ENCODE results near the gene AMPD2.

AMPD2 gene

DNA sequence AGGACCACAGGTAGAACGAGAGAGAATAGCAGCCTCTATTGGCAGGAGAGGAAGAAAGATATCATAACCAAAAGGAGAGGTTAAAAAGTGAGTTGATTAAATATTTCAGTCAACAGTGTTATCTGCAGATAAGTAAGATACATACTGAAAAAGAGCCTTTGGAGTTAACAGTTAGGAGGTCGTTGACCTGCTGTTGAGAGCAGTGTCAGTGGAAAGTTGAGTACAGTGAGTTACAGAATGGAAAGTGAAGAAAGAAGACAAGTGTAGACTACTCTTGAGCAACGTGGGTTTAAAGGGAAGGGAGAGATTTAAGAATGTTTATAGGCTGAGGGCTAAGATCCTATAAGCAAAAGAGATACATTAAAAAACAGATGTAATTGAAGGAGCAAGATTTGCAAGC lies 30.5 kb upstream of the AMPD2 start:
- Histone ChIP-seq H2BK120ac (ENCODE audit: insufficient read depth, low read length, poor library complexity) (no peak overlapping the region), H3K18ac (ENCODE audit: low read length) (no peak overlapping the region), H3K36me3 (ENCODE audit: control insufficient read depth in 1 of 2, insufficient read depth in 2 of 2, low read length in 2 of 2) (peaks cover 9 to 16% of the 10 kb centered on the region in 2 experiments), H3K23ac (ENCODE audit: low read length) (no peak overlapping the region), H4K12ac (ENCODE audit: low read depth, low read length) (no peak overlapping the region), H3K4me3 (ENCODE audit: low read depth, low read length) (no peak overlapping the region), H3K79me2 (ENCODE audit: control insufficient read depth, insufficient read depth, low read length, poor library complexity) (no peaks in the 10 kb centered on the region), H2AFZ (ENCODE audit: insufficient read depth, low read length, poor library complexity) (no peak overlapping the region), H3K9ac (ENCODE audit: low read length) (no peak overlapping the region), H2BK12ac (ENCODE audit: low read length) (no peak overlapping the region), H3K4me2 (ENCODE audit: low read length) (no peak overlapping the region), H4K8ac (ENCODE audit: low read depth, low read length) (no peak overlapping the region), H3K79me1 (ENCODE audit: low read length) (no peaks in the 10 kb centered on the region), H3K9me3 (ENCODE audit: insufficient read depth, low read depth, low read length) (no peaks in the 10 kb centered on the region), H2BK5ac (ENCODE audit: low read depth, low read length, poor library complexity) (no peak overlapping the region), H3K27me3 (ENCODE audit: insufficient read depth, low read length) (no peaks in the 10 kb centered on the region), H3K4me1 (ENCODE audit: control insufficient read depth in 1 of 2, insufficient read depth in 2 of 2, low read length in 2 of 2) (no peaks in the 10 kb centered on the region), H3K4ac (ENCODE audit: low read depth, low read length) (no peak overlapping the region), H4K91ac (ENCODE audit: low read depth, low read length) (no peak overlapping the region), H3K14ac (ENCODE audit: low read length) (no peak overlapping the region), H3K27ac (ENCODE audit: low read depth, low read length) (no peak overlapping the region), H2AK5ac (ENCODE audit: low read length) (no peak overlapping the region)
- DNase-seq = no peak
- no CpG with 5 or more reads among the region's 3 CpGs for WGBS (ENCODE audit: extremely low coverage, insufficient coverage, insufficient read length)

DNA sequence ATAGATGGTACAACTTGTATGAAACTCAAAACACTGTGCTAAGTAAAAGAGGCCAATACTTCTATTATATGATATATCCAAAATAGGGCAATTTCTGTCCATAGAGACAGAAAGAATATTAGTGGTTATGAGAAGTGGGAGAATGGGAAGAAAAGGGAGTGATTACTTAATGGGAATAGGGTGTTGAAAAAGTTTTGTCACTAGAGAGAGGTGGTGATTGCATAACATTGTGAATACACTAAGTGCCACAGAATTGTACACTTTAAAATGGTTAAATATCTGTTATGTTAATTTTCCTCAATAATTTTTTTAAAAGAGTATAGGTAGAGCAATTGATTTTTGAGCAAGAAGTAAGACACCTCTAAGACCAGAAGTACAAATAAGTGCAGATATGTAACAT lies 30.0 kb upstream of the AMPD2 start:
- H3K18ac ChIP-seq (ENCODE audit: low read length) = no peak overlapping the region

DNA sequence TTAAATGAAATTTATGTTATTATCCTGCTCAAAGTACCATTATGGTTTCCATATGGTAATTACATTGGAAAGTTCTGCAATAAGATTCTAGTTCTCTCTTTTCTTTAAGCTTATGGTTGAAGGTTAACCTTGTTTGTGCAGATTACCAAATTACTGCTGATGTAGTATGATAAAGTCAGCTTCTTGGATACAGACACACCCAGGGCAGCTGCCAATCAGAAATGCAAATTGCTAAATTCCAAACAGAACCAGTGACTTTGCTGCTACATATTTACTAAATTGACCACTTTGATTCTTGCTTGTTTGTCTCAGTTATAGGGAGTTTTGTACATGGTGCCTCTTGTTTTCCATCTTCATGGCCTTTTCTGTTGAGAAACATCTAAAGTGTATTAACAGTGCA lies 26.7 kb upstream of the AMPD2 start:
- H3K4me2 ChIP-seq (ENCODE audit: low read length) = no peak overlapping the region

More for the DNA sequence above, 30.0 kb upstream of the AMPD2 start:
- Histone ChIP-seq H2AK5ac (ENCODE audit: low read length) (no peak overlapping the region), H3K27ac (ENCODE audit: low read depth, low read length) (no peak overlapping the region), H2BK12ac (ENCODE audit: low read length) (no peak overlapping the region), H3K79me1 (ENCODE audit: low read length) (no peaks in the 10 kb centered on the region), H2BK5ac (ENCODE audit: low read depth, low read length, poor library complexity) (no peak overlapping the region), H3K4me1 (ENCODE audit: control insufficient read depth in 1 of 2, insufficient read depth in 2 of 2, low read length in 2 of 2) (no peaks in the 10 kb centered on the region), H3K36me3 (ENCODE audit: control insufficient read depth in 1 of 2, insufficient read depth in 2 of 2, low read length in 2 of 2) (peaks cover 11 to 16% of the 10 kb centered on the region in 2 experiments), H4K91ac (ENCODE audit: low read depth, low read length) (no peak overlapping the region), H3K9ac (ENCODE audit: low read length) (no peak overlapping the region), H2BK120ac (ENCODE audit: insufficient read depth, low read length, poor library complexity) (no peak overlapping the region), H3K23ac (ENCODE audit: low read length) (no peak overlapping the region), H3K4ac (ENCODE audit: low read depth, low read length) (no peak overlapping the region), H2AFZ (ENCODE audit: insufficient read depth, low read length, poor library complexity) (no peak overlapping the region), H3K4me2 (ENCODE audit: low read length) (no peak overlapping the region), H4K12ac (ENCODE audit: low read depth, low read length) (no peak overlapping the region), H3K4me3 (ENCODE audit: low read depth, low read length) (no peak overlapping the region), H3K79me2 (ENCODE audit: control insufficient read depth, insufficient read depth, low read length, poor library complexity) (no peaks in the 10 kb centered on the region), H4K8ac (ENCODE audit: low read depth, low read length) (no peak overlapping the region), H3K14ac (ENCODE audit: low read length) (no peak overlapping the region), H3K9me3 (ENCODE audit: insufficient read depth, low read depth, low read length) (no peaks in the 10 kb centered on the region), H3K27me3 (ENCODE audit: insufficient read depth, low read length) (no peaks in the 10 kb centered on the region)
- DNase-seq = no peak

DNA sequence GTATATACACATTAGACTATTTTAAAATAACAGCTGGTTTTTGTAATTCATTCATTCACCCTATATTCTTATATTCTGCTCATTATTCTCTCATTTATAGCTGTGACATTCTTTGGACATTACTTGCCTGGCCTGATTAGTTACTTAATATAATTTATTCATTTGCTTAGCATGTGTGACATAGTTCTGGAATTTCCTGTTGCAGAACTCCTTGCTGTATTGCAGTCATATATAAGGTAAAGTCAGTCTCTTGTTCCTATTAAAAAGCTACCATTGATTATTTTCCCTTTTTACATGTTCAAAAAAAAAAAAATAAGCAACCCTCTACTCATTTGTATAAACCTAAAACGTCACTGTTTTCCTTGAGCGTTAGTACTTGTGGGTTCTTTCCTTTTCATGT lies 24.1 kb upstream of the AMPD2 start:
- no CpG with 5 or more reads among the region's 2 CpGs for WGBS (ENCODE audit: extremely low coverage, insufficient coverage, insufficient read length)
- H3K79me1 ChIP-seq (ENCODE audit: low read length) = no peaks in the 10 kb centered on the region
- H3K18ac ChIP-seq (ENCODE audit: low read length) = no peak overlapping the region
- no peak overlapping the region for H3K4ac ChIP-seq (ENCODE audit: low read depth, low read length)
- no peak overlapping the region for H2BK5ac ChIP-seq (ENCODE audit: low read depth, low read length, poor library complexity)
- H3K14ac ChIP-seq (ENCODE audit: low read length) = no peak overlapping the region
- H2AK5ac ChIP-seq (ENCODE audit: low read length) = no peak overlapping the region
- no peak overlapping the region for H4K12ac ChIP-seq (ENCODE audit: low read depth, low read length)
- no peak for DNase-seq
- H4K91ac ChIP-seq (ENCODE audit: low read depth, low read length) = no peak overlapping the region
- H3K79me2 ChIP-seq (ENCODE audit: control insufficient read depth, insufficient read depth, low read length, poor library complexity) = no peaks in the 10 kb centered on the region
- H3K9ac ChIP-seq (ENCODE audit: low read length) = no peak overlapping the region
- no peaks in the 10 kb centered on the region for H3K27me3 ChIP-seq (ENCODE audit: insufficient read depth, low read length)
- H2BK120ac ChIP-seq (ENCODE audit: insufficient read depth, low read length, poor library complexity) = no peak overlapping the region
- H3K4me2 ChIP-seq (ENCODE audit: low read length) = no peak overlapping the region
- H3K4me3 ChIP-seq (ENCODE audit: low read depth, low read length) = no peak overlapping the region
- H3K4me1 ChIP-seq (ENCODE audit: control insufficient read depth in 1 of 2, insufficient read depth in 2 of 2, low read length in 2 of 2) = no peaks in the 10 kb centered on the region
- H3K23ac ChIP-seq (ENCODE audit: low read length) = no peak overlapping the region
- H3K9me3 ChIP-seq (ENCODE audit: insufficient read depth, low read depth, low read length) = no peaks in the 10 kb centered on the region
- no peak overlapping the region for H2AFZ ChIP-seq (ENCODE audit: insufficient read depth, low read length, poor library complexity)
- peaks cover 9% of the 10 kb centered on the region in 2 experiments for H3K36me3 ChIP-seq (ENCODE audit: control insufficient read depth in 1 of 2, insufficient read depth in 2 of 2, low read length in 2 of 2)
- H3K27ac ChIP-seq (ENCODE audit: low read depth, low read length) = no peak overlapping the region
- H2BK12ac ChIP-seq (ENCODE audit: low read length) = no peak overlapping the region
- H4K8ac ChIP-seq (ENCODE audit: low read depth, low read length) = no peak overlapping the region

More for the DNA sequence above, 26.7 kb upstream of the AMPD2 start:
- H2BK120ac ChIP-seq (ENCODE audit: insufficient read depth, low read length, poor library complexity) = no peak overlapping the region
- H3K27ac ChIP-seq (ENCODE audit: low read depth, low read length) = no peak overlapping the region
- H3K27me3 ChIP-seq (ENCODE audit: insufficient read depth, low read length) = no peaks in the 10 kb centered on the region
- H3K9me3 ChIP-seq (ENCODE audit: insufficient read depth, low read depth, low read length) = no peaks in the 10 kb centered on the region
- no peaks in the 10 kb centered on the region for H3K79me1 ChIP-seq (ENCODE audit: low read length)
- no peak overlapping the region for H3K14ac ChIP-seq (ENCODE audit: low read length)
- no peak overlapping the region for H4K8ac ChIP-seq (ENCODE audit: low read depth, low read length)
- H3K79me2 ChIP-seq (ENCODE audit: control insufficient read depth, insufficient read depth, low read length, poor library complexity) = no peaks in the 10 kb centered on the region
- peaks cover 11 to 12% of the 10 kb centered on the region in 2 experiments for H3K36me3 ChIP-seq (ENCODE audit: control insufficient read depth in 1 of 2, insufficient read depth in 2 of 2, low read length in 2 of 2)
- H2AFZ ChIP-seq (ENCODE audit: insufficient read depth, low read length, poor library complexity) = no peak overlapping the region
- H3K18ac ChIP-seq (ENCODE audit: low read length) = no peak overlapping the region
- no peak overlapping the region for H2BK5ac ChIP-seq (ENCODE audit: low read depth, low read length, poor library complexity)
- H2BK12ac ChIP-seq (ENCODE audit: low read length) = no peak overlapping the region
- H3K4ac ChIP-seq (ENCODE audit: low read depth, low read length) = no peak overlapping the region
- no peak overlapping the region for H3K9ac ChIP-seq (ENCODE audit: low read length)
- H2AK5ac ChIP-seq (ENCODE audit: low read length) = no peak overlapping the region
- no peak for DNase-seq
- no peak overlapping the region for H4K12ac ChIP-seq (ENCODE audit: low read depth, low read length)
- H4K91ac ChIP-seq (ENCODE audit: low read depth, low read length) = no peak overlapping the region
- no peak overlapping the region for H3K4me3 ChIP-seq (ENCODE audit: low read depth, low read length)
- no peaks in the 10 kb centered on the region for H3K4me1 ChIP-seq (ENCODE audit: control insufficient read depth in 1 of 2, insufficient read depth in 2 of 2, low read length in 2 of 2)
- no peak overlapping the region for H3K23ac ChIP-seq (ENCODE audit: low read length)
